GM12875 (cell line): ENCODE measurements around the gene STK16.

ENCODE experiments used
- H3K4me3 ChIP-seq: one replicate; pipeline ENCODE4 v1.5.1; 2011; ENCODE audit warnings: low read depth, low read length, control low read depth
- CTCF ChIP-seq: IDR thresholded peaks from 2 replicates; pipeline ENCODE4 v1.5.1; 2011; ENCODE audit warnings: low read depth, mild to moderate bottlenecking, control low read depth, inconsistent platforms, low read length, moderate library complexity, borderline replicate concordance; ENCODE audit not compliant: insufficient read depth

STK16 gene

GRCh38 chr2:219297766-219298456 is 52.6 kb downstream of the STK16 start:
- no peak for TF ChIP-seq CTCF
- H3K4me3 ChIP-seq: no peak overlapping the region

GRCh38 chr2:219298759-219299371 is 53.6 kb downstream of the STK16 start:
- TF ChIP-seq CTCF: peak; percentile 99

GRCh38 chr2:219299372-219299760 is 54.1 kb downstream of the STK16 start:
- H3K4me3 ChIP-seq: no peak overlapping the region
- no peak for TF ChIP-seq CTCF

More at GRCh38 chr2:219298759-219299371, 53.6 kb downstream of the STK16 start:
- H3K4me3 ChIP-seq: no peak overlapping the region
